H9 (cell line): Measurements from ENCODE around the gene RIMS1. TPM values are rescaled to one million over a fixed set of nuclear protein-coding genes. Genes with fewer than 3 reads are reported as not detected.

ENCODE experiments used
- DNase-seq: peaks from one replicate; pipeline ENCODE4 v3.0.0-alpha.2; 2017
- H2AFZ ChIP-seq: one replicate; pipeline ENCODE4 v1.6.1; 2013; ENCODE audit warnings: mild to moderate bottlenecking, low read length, control low read depth, moderate library complexity
- H2AK5ac ChIP-seq: 2 replicates; pipeline ENCODE4 v1.6.1; 2013; ENCODE audit warnings: low read length, control low read depth, mixed read lengths; ENCODE audit not compliant: insufficient read length
- H2BK120ac ChIP-seq: one replicate; pipeline ENCODE4 v1.6.1; 2013; ENCODE audit warnings: low read depth, mild to moderate bottlenecking, low read length, control low read depth, inconsistent platforms; ENCODE audit not compliant: poor library complexity, severe bottlenecking
- H2BK12ac ChIP-seq: 2 replicates; pipeline ENCODE4 v1.6.1; 2013; ENCODE audit warnings: low read length, control low read depth, mixed read lengths, low read depth; ENCODE audit not compliant: insufficient read length
- H2BK15ac ChIP-seq: 2 replicates; pipeline ENCODE4 v1.6.1; 2013; ENCODE audit warnings: low read depth, low read length, control low read depth
- H2BK20ac ChIP-seq: one replicate; pipeline ENCODE4 v1.6.1; 2013; ENCODE audit warnings: low read depth, mild to moderate bottlenecking, low read length, control low read depth, inconsistent platforms; ENCODE audit not compliant: poor library complexity, severe bottlenecking
- H2BK5ac ChIP-seq: 2 replicates; pipeline ENCODE4 v1.6.1; 2013; ENCODE audit warnings: low read length, control low read depth, mixed read lengths; ENCODE audit not compliant: insufficient read length
- H3K14ac ChIP-seq: 2 replicates; pipeline ENCODE4 v1.6.1; 2013; ENCODE audit warnings: low read length, control low read depth; ENCODE audit not compliant: insufficient read depth
- H3K18ac ChIP-seq: 2 replicates; pipeline ENCODE4 v1.6.1; 2013; ENCODE audit warnings: low read depth, mild to moderate bottlenecking, mixed read lengths, low read length, control low read depth; ENCODE audit not compliant: insufficient read length
- H3K23ac ChIP-seq: 2 replicates; pipeline ENCODE4 v1.6.1; 2013; ENCODE audit warnings: low read length, control low read depth, mixed read lengths, low read depth; ENCODE audit not compliant: insufficient read length
- H3K23me2 ChIP-seq: 2 replicates; pipeline ENCODE4 v1.6.1; 2013; ENCODE audit warnings: low read depth, mild to moderate bottlenecking, mixed read lengths, low read length, control low read depth; ENCODE audit not compliant: insufficient read length, poor library complexity, severe bottlenecking
- H3K27ac ChIP-seq: 2 replicates; pipeline ENCODE4 v1.5.1; 2013; ENCODE audit warnings: low read length, control low read depth, mixed read lengths, low read depth; ENCODE audit not compliant: insufficient read length
- H3K27me3 ChIP-seq: 2 replicates; pipeline ENCODE4 v1.6.1; 2013; ENCODE audit warnings: low read length, control low read depth, inconsistent platforms; ENCODE audit not compliant: insufficient read depth
- H3K4ac ChIP-seq: 2 replicates; pipeline ENCODE4 v1.6.1; 2013; ENCODE audit warnings: low read depth, mild to moderate bottlenecking, control low read depth, inconsistent platforms, low read length, moderate library complexity
- H3K4me1 ChIP-seq: 2 replicates; pipeline ENCODE4 v1.6.1; 2013; ENCODE audit warnings: low read length, control low read depth, inconsistent platforms; ENCODE audit not compliant: insufficient read depth
- H3K4me2 ChIP-seq: 2 replicates; pipeline ENCODE4 v1.6.1; 2013; ENCODE audit warnings: low read length, control low read depth, mixed read lengths; ENCODE audit not compliant: insufficient read length, insufficient read depth
- H3K56ac ChIP-seq: 2 replicates; pipeline ENCODE4 v1.6.1; 2013; ENCODE audit warnings: low read depth, mild to moderate bottlenecking, mixed read lengths, low read length, control low read depth; ENCODE audit not compliant: insufficient read length
- H3K79me1 ChIP-seq: 2 replicates; pipeline ENCODE4 v1.6.1; 2013; ENCODE audit warnings: low read depth, mild to moderate bottlenecking, moderate library complexity, low read length, control low read depth, inconsistent platforms; ENCODE audit not compliant: insufficient read depth, poor library complexity, severe bottlenecking
- H3K79me2 ChIP-seq: 2 replicates; pipeline ENCODE4 v1.6.1; 2013; ENCODE audit warnings: low read length, control low read depth, inconsistent platforms; ENCODE audit not compliant: insufficient read depth
- H3K9ac ChIP-seq: 2 replicates; pipeline ENCODE4 v1.6.1; 2013; ENCODE audit warnings: low read length, control low read depth, mixed read lengths; ENCODE audit not compliant: insufficient read length; ENCODE audit errors: extremely low read depth
- H3K9me3 ChIP-seq: one replicate; pipeline ENCODE4 v1.6.1; 2013; ENCODE audit warnings: low read depth, low read length, inconsistent platforms; ENCODE audit not compliant: control insufficient read depth
- H3T11ph ChIP-seq: one replicate; pipeline ENCODE4 v1.6.1; 2013; ENCODE audit warnings: mild to moderate bottlenecking, low read length, control low read depth, inconsistent platforms
- H4K20me1 ChIP-seq: one replicate; pipeline ENCODE4 v1.6.1; 2013; ENCODE audit not compliant: control insufficient read depth, insufficient read length, insufficient read depth
- H4K5ac ChIP-seq: 2 replicates; pipeline ENCODE4 v1.6.1; 2013; ENCODE audit warnings: low read depth, mild to moderate bottlenecking, mixed read lengths, low read length, control low read depth; ENCODE audit not compliant: insufficient read length
- H4K8ac ChIP-seq: replicated peaks from 2 replicates; pipeline ENCODE4 v1.6.1; 2013; ENCODE audit warnings: low read length, control low read depth, mixed read lengths, low read depth; ENCODE audit not compliant: insufficient read length
- H4K91ac ChIP-seq: 2 replicates; pipeline ENCODE4 v1.6.1; 2013; ENCODE audit warnings: low read depth, mild to moderate bottlenecking, moderate library complexity, mixed read lengths, low read length, control low read depth; ENCODE audit not compliant: insufficient read length
- H3K27ac Mint-ChIP-seq, 3 experiments: 2 replicates in 2 of 3; 3 replicates in 1 of 3; pipeline ENCODE4 v1.8.0; 2020 to 2021; ENCODE audit warnings: mixed read lengths in 3 of 3, mild to moderate bottlenecking in 1 of 3, moderate library complexity in 1 of 3
- H3K27me3 Mint-ChIP-seq: 2 replicates; pipeline ENCODE4 v1.8.0; 2021; ENCODE audit warnings: low read depth, mild to moderate bottlenecking, moderate library complexity, mixed read lengths
- H3K36me3 Mint-ChIP-seq, 3 experiments: 2 replicates in 2 of 3; 3 replicates in 1 of 3; pipeline ENCODE4 v1.8.0; 2020 to 2021; ENCODE audit warnings: low read depth in 3 of 3, mixed read lengths in 3 of 3; ENCODE audit not compliant: insufficient read depth in 1 of 3
- H3K4me1 Mint-ChIP-seq, 2 experiments: 2 replicates each; pipeline ENCODE4 v1.8.0; 2020; ENCODE audit warnings: mixed read lengths in 2 of 2
- H3K4me3 Mint-ChIP-seq, 2 experiments: 2 replicates in 1 of 2; 3 replicates in 1 of 2; pipeline ENCODE4 v1.8.0; 2020 to 2021; ENCODE audit warnings: mild to moderate bottlenecking in 2 of 2, mixed read lengths in 2 of 2, moderate library complexity in 1 of 2
- H3K9me3 Mint-ChIP-seq, 2 experiments: 2 replicates in 1 of 2; 3 replicates in 1 of 2; pipeline ENCODE4 v1.8.0; 2020; ENCODE audit warnings: mild to moderate bottlenecking in 2 of 2, mixed read lengths in 2 of 2, moderate library complexity in 1 of 2
- total RNA-seq: library from RNA; stranded (reverse); gene quantifications from 2 replicates; pipeline ENCODE4 v1.2.1, GENCODE V29; 2021
- TF ChIP-seq, protein P1 (sequence below): fragments of 200-600 bp; sonication (generic); conservative IDR thresholded peaks from 3 replicates; pipeline ENCODE4 v1.8.0; 2021; ENCODE audit warnings: antibody characterized with exemption, mild to moderate bottlenecking

RIMS1 gene
- total RNA-seq, 1 experiment from 2014 or later: 0.83 TPM

DNA sequence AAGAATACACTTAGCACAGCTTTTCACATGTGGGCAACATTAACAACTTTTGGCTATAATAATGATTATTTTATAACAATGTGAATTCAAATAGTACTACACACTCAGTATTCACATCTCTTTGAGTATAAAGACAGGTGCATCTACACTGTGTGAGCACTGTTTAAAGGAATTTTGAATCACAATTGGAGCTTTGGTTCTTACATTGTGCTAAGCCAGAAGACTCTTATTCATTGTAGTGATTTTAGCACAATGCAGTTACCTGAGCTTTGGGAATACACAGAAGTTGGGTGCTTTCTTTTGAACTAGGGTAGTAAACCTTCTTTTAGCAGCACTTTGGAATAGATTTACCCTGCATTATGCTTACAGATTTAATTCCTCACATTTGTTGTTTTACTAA, 20.5 kb downstream of the RIMS1 start:
- no peaks in the 10 kb centered on the region; a peak in 2 of 7 replicates for H3K36me3 Mint-ChIP-seq
- Histone ChIP-seq H2BK5ac (no peak overlapping the region), H3K79me1 (no peaks in the 10 kb centered on the region), H3K56ac (no peak overlapping the region), H2AK5ac (no peak overlapping the region), H3K27ac (no peak overlapping the region), H4K8ac (no peak overlapping the region), H2AFZ (no peak overlapping the region), H3K4me2 (no peak overlapping the region), H2BK120ac (no peak overlapping the region), H4K5ac (no peak overlapping the region), H2BK20ac (no peak overlapping the region), H3K9ac (no peak overlapping the region), H3K79me2 (no peaks in the 10 kb centered on the region), H3K9me3 (no peaks in the 10 kb centered on the region), H3K23me2 (no peaks in the 10 kb centered on the region), H4K91ac (no peak overlapping the region), H3T11ph (no peak overlapping the region), H2BK15ac (no peak overlapping the region), H3K4me1 (0 out of 2 replicates have a peak, but pooled peaks cover 2% of the 10 kb centered on the region), H3K23ac (no peak overlapping the region), H4K20me1 (no peaks in the 10 kb centered on the region), H3K18ac (no peak overlapping the region), H2BK12ac (no peak overlapping the region), H3K27me3 (no peaks in the 10 kb centered on the region), H3K14ac (no peak overlapping the region), H3K4ac (no peak overlapping the region)
- no peak overlapping the region for H3K4me3 Mint-ChIP-seq
- no peaks in the 10 kb centered on the region for H3K9me3 Mint-ChIP-seq
- H3K4me1 Mint-ChIP-seq: peaks cover 9 to 32% of the 10 kb centered on the region in 2 experiments; a peak in 2 of 4 replicates
- no peak overlapping the region for H3K27ac Mint-ChIP-seq
- no peaks in the 10 kb centered on the region for H3K27me3 Mint-ChIP-seq
- DNase-seq: no peak
- TF ChIP-seq, protein P1, sequence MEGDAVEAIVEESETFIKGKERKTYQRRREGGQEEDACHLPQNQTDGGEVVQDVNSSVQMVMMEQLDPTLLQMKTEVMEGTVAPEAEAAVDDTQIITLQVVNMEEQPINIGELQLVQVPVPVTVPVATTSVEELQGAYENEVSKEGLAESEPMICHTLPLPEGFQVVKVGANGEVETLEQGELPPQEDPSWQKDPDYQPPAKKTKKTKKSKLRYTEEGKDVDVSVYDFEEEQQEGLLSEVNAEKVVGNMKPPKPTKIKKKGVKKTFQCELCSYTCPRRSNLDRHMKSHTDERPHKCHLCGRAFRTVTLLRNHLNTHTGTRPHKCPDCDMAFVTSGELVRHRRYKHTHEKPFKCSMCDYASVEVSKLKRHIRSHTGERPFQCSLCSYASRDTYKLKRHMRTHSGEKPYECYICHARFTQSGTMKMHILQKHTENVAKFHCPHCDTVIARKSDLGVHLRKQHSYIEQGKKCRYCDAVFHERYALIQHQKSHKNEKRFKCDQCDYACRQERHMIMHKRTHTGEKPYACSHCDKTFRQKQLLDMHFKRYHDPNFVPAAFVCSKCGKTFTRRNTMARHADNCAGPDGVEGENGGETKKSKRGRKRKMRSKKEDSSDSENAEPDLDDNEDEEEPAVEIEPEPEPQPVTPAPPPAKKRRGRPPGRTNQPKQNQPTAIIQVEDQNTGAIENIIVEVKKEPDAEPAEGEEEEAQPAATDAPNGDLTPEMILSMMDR: no peak
